Body of pancreas (tissue), 4 donors: ENCODE measurements around the gene MED27. TPM values are rescaled to one million over a fixed set of nuclear protein-coding genes. Genes with fewer than 3 reads are reported as not detected.

Experiments
- ATAC-seq: fragments of 150-250 bp; one replicate; pipeline ENCODE4 v1.9.1; 2016
- DNase-seq, 4 donors: peaks; one replicate each; pipeline ENCODE4 v3.0.0-alpha.2; 2019
- H3K27ac ChIP-seq, 4 donors: fragments of 200-600 bp; sonication (generic); 1 replicate in 3 of 4; 2 replicates in 1 of 4; pipeline versions ENCODE4 v1.5.1 to v1.6.1; 2016 to 2019; ENCODE audit warnings: mild to moderate bottlenecking in 1 of 4, mixed read lengths in 1 of 4, moderate library complexity in 1 of 4
- H3K27me3 ChIP-seq, 2 donors: fragments of 200-600 bp; sonication (generic); one replicate each; pipeline ENCODE4 v1.6.0; 2016; ENCODE audit warnings: mild to moderate bottlenecking in 1 of 2
- H3K36me3 ChIP-seq, 2 donors: fragments of 200-600 bp; sonication (generic); replicated peaks in 1 of 2; 2 replicates each; pipeline ENCODE4 v1.5.1; 2016; ENCODE audit warnings: low read depth in 2 of 2; ENCODE audit not compliant: insufficient read depth in 1 of 2
- H3K4me1 ChIP-seq: fragments of 200-600 bp; sonication (generic); one replicate; pipeline ENCODE4 v1.6.0; 2016
- H3K4me3 ChIP-seq, 2 donors: fragments of 200-600 bp; sonication (generic); 1 replicate in 1 of 2; 2 replicates in 1 of 2; pipeline ENCODE4 v1.5.1; 2016 to 2019
- H3K9me3 ChIP-seq, 3 donors: fragments of 200-600 bp; sonication (generic); 1 replicate in 2 of 3; 2 replicates in 1 of 3; pipeline ENCODE4 v1.5.1; 2016
- CTCF ChIP-seq, 7 experiments: fragments of 450-650 bp in 4 of 7; fragments of 200-600 bp in 3 of 7; sonication (generic) in 3 of 7; IDR thresholded peaks; one replicate each; pipeline ENCODE4 v1.5.1; 2016 to 2019; ENCODE audit warnings: antibody characterized with exemption in 7 of 7
- POLR2A ChIP-seq, 3 donors: fragments of 450-650 bp; IDR thresholded peaks; one replicate each; pipeline ENCODE4 v1.6.1; 2016; ENCODE audit warnings: antibody characterized with exemption in 3 of 3, mild to moderate bottlenecking in 2 of 3
- WGBS, 2 donors: methylation state at CpG; one replicate each; pipeline ENCODE4 v1.1.5; 2017; 5-methylcytosine and 5-hydroxymethylcytosine counted together
- intact Hi-C: fragments of 100-400 bp; cut with DNase I; formaldehyde crosslinking; loops from one replicate; pipeline ENCODE4 v1.15.1; 2023
- total RNA-seq, 2 donors: library from RNA; depleted of rRNA; stranded (reverse); fragments of >200 nt; gene quantifications; one replicate each; pipeline ENCODE4 v1.1.0, GENCODE V29; 2016

MED27 gene
- total RNA-seq, 2 donors from 2014 or later = 3.4 to 11.5 TPM

GRCh38 chr9:131918481-131918880, 161.2 kb downstream of the MED27 start:
- TF ChIP-seq POLR2A (IDR thresholded peaks at IDR 0.05) = no peak
- no peak for TF ChIP-seq CTCF (IDR thresholded peaks at IDR 0.05)
- intact Hi-C loops = no loop called here
- WGBS, 2 donors = 91 to 96% methylated on average over 5 of the region's 5 CpGs

GRCh38 chr9:131917009-131917408, 162.7 kb downstream of the MED27 start:
- no peaks in the 10 kb centered on the region for H3K9me3 ChIP-seq
- H3K27ac ChIP-seq = no peak overlapping the region
- 91 to 93% methylated on average over 2 of the region's 2 CpGs for WGBS, 2 donors
- no peak for TF ChIP-seq POLR2A (IDR thresholded peaks at IDR 0.05)
- no peak for TF ChIP-seq CTCF (IDR thresholded peaks at IDR 0.05)
- H3K4me3 ChIP-seq = no peak overlapping the region
- ATAC-seq (no peak), DNase-seq (no peak)
- H3K4me1 ChIP-seq = no peaks in the 10 kb centered on the region
- H3K36me3 ChIP-seq = no peaks in the 10 kb centered on the region
- intact Hi-C loops = no loop called here
- no peaks in the 10 kb centered on the region for H3K27me3 ChIP-seq

More at GRCh38 chr9:131918481-131918880, 161.2 kb downstream of the MED27 start:
- Histone ChIP-seq H3K9me3 (no peaks in the 10 kb centered on the region), H3K27me3 (no peaks in the 10 kb centered on the region), H3K4me3 (no peak overlapping the region), H3K36me3 (no peaks in the 10 kb centered on the region), H3K27ac (no peak overlapping the region), H3K4me1 (no peaks in the 10 kb centered on the region)
- DNase-seq (no peak), ATAC-seq (no peak)

GRCh38 chr9:131915181-131915580, 164.5 kb downstream of the MED27 start:
- DNase-seq = no peak
- no peaks in the 10 kb centered on the region for H3K36me3 ChIP-seq

GRCh38 chr9:131912671-131913070, 167.0 kb downstream of the MED27 start:
- Histone ChIP-seq H3K27ac (no peak overlapping the region), H3K4me3 (no peak overlapping the region), H3K9me3 (no peaks in the 10 kb centered on the region), H3K4me1 (no peaks in the 10 kb centered on the region), H3K27me3 (no peaks in the 10 kb centered on the region), H3K36me3 (no peaks in the 10 kb centered on the region)
- 96% methylated on average over 3 of the region's 3 CpGs for WGBS, 2 donors
- ATAC-seq (no peak), DNase-seq (no peak)
- intact Hi-C loops = no loop called here
- TF ChIP-seq POLR2A (IDR thresholded peaks at IDR 0.05) (no peak), CTCF (IDR thresholded peaks at IDR 0.05) (no peak)

More at GRCh38 chr9:131915181-131915580, 164.5 kb downstream of the MED27 start:
- no peak for ATAC-seq
- WGBS, 2 donors = 94 to 96% methylated on average over 2 of the region's 2 CpGs
- H3K27ac ChIP-seq = no peak overlapping the region
- no peak for TF ChIP-seq POLR2A (IDR thresholded peaks at IDR 0.05)
- TF ChIP-seq CTCF (IDR thresholded peaks at IDR 0.05) = no peak
- no peaks in the 10 kb centered on the region for H3K4me1 ChIP-seq
- H3K9me3 ChIP-seq = no peaks in the 10 kb centered on the region
- H3K27me3 ChIP-seq = no peaks in the 10 kb centered on the region
- peak overlapping the region in 1 of 2 donors; percentile 4 for H3K4me3 ChIP-seq
- intact Hi-C loops = no loop called here

- no peak for TF ChIP-seq CTCF (IDR thresholded peaks at IDR 0.05)
- TF ChIP-seq POLR2A (IDR thresholded peaks at IDR 0.05) = no peak
- WGBS, 2 donors = 92 to 100% methylated on average over 1 of the region's 1 CpG
- intact Hi-C loops = no loop called here
- ATAC-seq (no peak), DNase-seq (no peak)
- H3K4me3 ChIP-seq = no peak overlapping the region
- H3K27ac ChIP-seq = no peak overlapping the region
- no peaks in the 10 kb centered on the region for H3K27me3 ChIP-seq
- H3K36me3 ChIP-seq = no peaks in the 10 kb centered on the region
- H3K9me3 ChIP-seq = no peaks in the 10 kb centered on the region
- H3K4me1 ChIP-seq = no peaks in the 10 kb centered on the region
Observed at GRCh38 chr9:131912069-131912468, 167.6 kb downstream of the MED27 start.
